Vagina (tissue), 2 donors: ENCODE measurements around the gene KCNG2.

Experiments
- CTCF ChIP-seq, 3 experiments: fragments of 450-650 bp in 2 of 3; fragments of 200-600 bp in 1 of 3; sonication (generic) in 1 of 3; IDR thresholded peaks; one replicate each; pipeline ENCODE4 v1.5.1; 2017 to 2019; ENCODE audit warnings: antibody characterized with exemption in 3 of 3, mild to moderate bottlenecking in 2 of 3, moderate library complexity in 2 of 3
- POLR2A ChIP-seq, 2 donors: fragments of 450-650 bp; IDR thresholded peaks; one replicate each; pipeline ENCODE4 v1.6.1; 2017; ENCODE audit warnings: antibody characterized with exemption in 2 of 2, mild to moderate bottlenecking in 2 of 2, moderate library complexity in 2 of 2
- POLR2AphosphoS5 ChIP-seq, 2 donors: sonication (generic); formaldehyde crosslinking; IDR thresholded peaks; one replicate each; pipeline ENCODE4 v1.9.0; 2017; ENCODE audit warnings: antibody characterized with exemption in 2 of 2, mild to moderate bottlenecking in 2 of 2, low read depth in 1 of 2; ENCODE audit not compliant: insufficient read depth in 1 of 2

DNA sequence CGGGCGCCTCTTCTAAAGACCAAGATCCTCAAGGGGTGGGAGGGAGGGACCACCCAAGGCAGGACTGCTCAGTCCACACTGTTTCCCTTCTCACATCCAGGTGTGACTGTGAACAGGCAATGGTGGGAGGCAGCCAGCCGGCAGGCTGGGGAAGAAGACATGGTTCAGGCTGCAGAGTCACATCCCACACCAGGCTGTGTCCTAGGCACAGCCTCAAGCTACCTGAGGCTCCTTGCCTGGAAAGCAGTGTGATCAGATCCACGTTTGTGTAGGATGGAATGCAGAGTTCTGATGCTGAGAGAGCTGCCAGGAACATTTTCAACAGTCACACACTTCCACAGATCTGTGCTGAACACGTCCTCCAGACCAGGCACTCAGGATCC, 137.4 kb downstream of the KCNG2 start:
- TF ChIP-seq CTCF (IDR thresholded peaks at IDR 0.05), result no peak
- no peak for TF ChIP-seq POLR2AphosphoS5 (IDR thresholded peaks at IDR 0.05; ENCODE audit: insufficient read depth in 1 of 2, low read depth in 1 of 2)
- no peak for TF ChIP-seq POLR2A (IDR thresholded peaks at IDR 0.05)
